Measurements from ENCODE around the gene CHURC1. TPM values are rescaled to one million over a fixed set of nuclear protein-coding genes. Genes with fewer than 3 reads are reported as not detected.

CHURC1 gene
- total RNA-seq, 1 donor from 2014 or later: 72.6 TPM

GRCh38 chr14:64944041-64944440 lies 29.8 kb downstream of the CHURC1 start:
- peaks cover 31% of the 10 kb centered on the region for H3K36me3 ChIP-seq
- intact Hi-C loops (cut with DNase I): no loop called here
- no peaks in the 10 kb centered on the region for H3K9me3 ChIP-seq
- TF ChIP-seq CTCF (IDR thresholded peaks at IDR 0.05): no peak
- no peaks in the 10 kb centered on the region for H3K4me1 ChIP-seq
- DNase-seq (no peak), ATAC-seq (no peak)
- H3K27me3 ChIP-seq (ENCODE audit: low read depth): no peaks in the 10 kb centered on the region
- no peak overlapping the region for H3K4me3 ChIP-seq
- no peak overlapping the region for H3K27ac ChIP-seq

- Histone ChIP-seq H3K36me3 (peaks cover 30% of the 10 kb centered on the region), H3K27ac (no peak overlapping the region), H3K4me3 (no peak overlapping the region), H3K27me3 (ENCODE audit: low read depth) (no peaks in the 10 kb centered on the region), H3K9me3 (no peaks in the 10 kb centered on the region), H3K4me1 (no peaks in the 10 kb centered on the region)
- no peak for TF ChIP-seq CTCF (IDR thresholded peaks at IDR 0.05)
- DNase-seq (no peak), ATAC-seq (no peak)
- intact Hi-C loops (cut with DNase I): no loop called here
Measured at GRCh38 chr14:64944861-64945260, 30.6 kb downstream of the CHURC1 start.

GRCh38 chr14:64945431-64946178 lies 31.4 kb downstream of the CHURC1 start:
- Histone ChIP-seq H3K27me3 (ENCODE audit: low read depth) (no peaks in the 10 kb centered on the region), H3K9me3 (no peaks in the 10 kb centered on the region), H3K36me3 (peaks cover 31% of the 10 kb centered on the region), H3K4me1 (no peaks in the 10 kb centered on the region), H3K4me3 (no peak overlapping the region), H3K27ac (no peak overlapping the region)
- DNase-seq (no peak), ATAC-seq (no peak)
- intact Hi-C loops (cut with DNase I): no loop called here
- no peak for TF ChIP-seq CTCF (IDR thresholded peaks at IDR 0.05)

GRCh38 chr14:64946310-64947045 lies 32.2 kb downstream of the CHURC1 start:
- DNase-seq: no peak
- intact Hi-C loops (cut with DNase I): no loop called here
- no peaks in the 10 kb centered on the region for H3K27me3 ChIP-seq (ENCODE audit: low read depth)
- peaks cover 27% of the 10 kb centered on the region for H3K36me3 ChIP-seq
- no peak overlapping the region for H3K4me3 ChIP-seq
- no peaks in the 10 kb centered on the region for H3K9me3 ChIP-seq
- no peak for ATAC-seq
- no peaks in the 10 kb centered on the region for H3K4me1 ChIP-seq
- TF ChIP-seq CTCF (IDR thresholded peaks at IDR 0.05): no peak
- H3K27ac ChIP-seq: no peak overlapping the region

GRCh38 chr14:64947710-64948611 lies 33.7 kb downstream of the CHURC1 start:
- Histone ChIP-seq H3K36me3 (peaks cover 20% of the 10 kb centered on the region), H3K27me3 (ENCODE audit: low read depth) (no peaks in the 10 kb centered on the region), H3K4me1 (no peaks in the 10 kb centered on the region), H3K27ac (no peak overlapping the region), H3K4me3 (no peak overlapping the region), H3K9me3 (no peaks in the 10 kb centered on the region)
- ATAC-seq: no peak
- no peak for TF ChIP-seq CTCF (IDR thresholded peaks at IDR 0.05)
- no peak for DNase-seq
- intact Hi-C loops (cut with DNase I): no loop called here
